PFSK-1 (cell line): ENCODE measurements around the gene SLC44A5.

Experiments used
- TAF1 ChIP-seq: IDR thresholded peaks from 2 replicates; pipeline ENCODE4 v1.6.1; 2012; ENCODE audit warnings: low read length, control low read depth, borderline replicate concordance; ENCODE audit not compliant: insufficient read depth
- TF ChIP-seq, protein P1 (sequence below), 2 experiments: IDR thresholded peaks; 2 replicates each; pipeline versions ENCODE4 v1.6.1 to v1.8.0; 2011 to 2012; ENCODE audit warnings: low read depth in 2 of 2, low read length in 2 of 2, control low read depth in 1 of 2, inconsistent platforms in 1 of 2, mild to moderate bottlenecking in 1 of 2, moderate library complexity in 1 of 2; ENCODE audit not compliant: insufficient read depth in 1 of 2

- TF ChIP-seq, protein P1, sequence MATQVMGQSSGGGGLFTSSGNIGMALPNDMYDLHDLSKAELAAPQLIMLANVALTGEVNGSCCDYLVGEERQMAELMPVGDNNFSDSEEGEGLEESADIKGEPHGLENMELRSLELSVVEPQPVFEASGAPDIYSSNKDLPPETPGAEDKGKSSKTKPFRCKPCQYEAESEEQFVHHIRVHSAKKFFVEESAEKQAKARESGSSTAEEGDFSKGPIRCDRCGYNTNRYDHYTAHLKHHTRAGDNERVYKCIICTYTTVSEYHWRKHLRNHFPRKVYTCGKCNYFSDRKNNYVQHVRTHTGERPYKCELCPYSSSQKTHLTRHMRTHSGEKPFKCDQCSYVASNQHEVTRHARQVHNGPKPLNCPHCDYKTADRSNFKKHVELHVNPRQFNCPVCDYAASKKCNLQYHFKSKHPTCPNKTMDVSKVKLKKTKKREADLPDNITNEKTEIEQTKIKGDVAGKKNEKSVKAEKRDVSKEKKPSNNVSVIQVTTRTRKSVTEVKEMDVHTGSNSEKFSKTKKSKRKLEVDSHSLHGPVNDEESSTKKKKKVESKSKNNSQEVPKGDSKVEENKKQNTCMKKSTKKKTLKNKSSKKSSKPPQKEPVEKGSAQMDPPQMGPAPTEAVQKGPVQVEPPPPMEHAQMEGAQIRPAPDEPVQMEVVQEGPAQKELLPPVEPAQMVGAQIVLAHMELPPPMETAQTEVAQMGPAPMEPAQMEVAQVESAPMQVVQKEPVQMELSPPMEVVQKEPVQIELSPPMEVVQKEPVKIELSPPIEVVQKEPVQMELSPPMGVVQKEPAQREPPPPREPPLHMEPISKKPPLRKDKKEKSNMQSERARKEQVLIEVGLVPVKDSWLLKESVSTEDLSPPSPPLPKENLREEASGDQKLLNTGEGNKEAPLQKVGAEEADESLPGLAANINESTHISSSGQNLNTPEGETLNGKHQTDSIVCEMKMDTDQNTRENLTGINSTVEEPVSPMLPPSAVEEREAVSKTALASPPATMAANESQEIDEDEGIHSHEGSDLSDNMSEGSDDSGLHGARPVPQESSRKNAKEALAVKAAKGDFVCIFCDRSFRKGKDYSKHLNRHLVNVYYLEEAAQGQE (IDR thresholded peaks at IDR 0.05; ENCODE audit: insufficient read depth in 1 of 2, low read depth in 2 of 2, low read length in 2 of 2), result no peak
- TF ChIP-seq TAF1, result no peak
These were observed 22.0 kb downstream of the SLC44A5 start for GRCh38 chr1:75588779-75589475.
